GM18519 (cell line): ENCODE data around the gene RRP8.

Experiments
- ATAC-seq: cut with Tn5 transposase; IDR thresholded peaks from one replicate; pipeline ENCODE4 v1.9.1; 2021; ENCODE audit warnings: mild to moderate bottlenecking, moderate library complexity; ENCODE audit not compliant: unreplicated experiment, low FRiP score

RRP8 gene

DNA sequence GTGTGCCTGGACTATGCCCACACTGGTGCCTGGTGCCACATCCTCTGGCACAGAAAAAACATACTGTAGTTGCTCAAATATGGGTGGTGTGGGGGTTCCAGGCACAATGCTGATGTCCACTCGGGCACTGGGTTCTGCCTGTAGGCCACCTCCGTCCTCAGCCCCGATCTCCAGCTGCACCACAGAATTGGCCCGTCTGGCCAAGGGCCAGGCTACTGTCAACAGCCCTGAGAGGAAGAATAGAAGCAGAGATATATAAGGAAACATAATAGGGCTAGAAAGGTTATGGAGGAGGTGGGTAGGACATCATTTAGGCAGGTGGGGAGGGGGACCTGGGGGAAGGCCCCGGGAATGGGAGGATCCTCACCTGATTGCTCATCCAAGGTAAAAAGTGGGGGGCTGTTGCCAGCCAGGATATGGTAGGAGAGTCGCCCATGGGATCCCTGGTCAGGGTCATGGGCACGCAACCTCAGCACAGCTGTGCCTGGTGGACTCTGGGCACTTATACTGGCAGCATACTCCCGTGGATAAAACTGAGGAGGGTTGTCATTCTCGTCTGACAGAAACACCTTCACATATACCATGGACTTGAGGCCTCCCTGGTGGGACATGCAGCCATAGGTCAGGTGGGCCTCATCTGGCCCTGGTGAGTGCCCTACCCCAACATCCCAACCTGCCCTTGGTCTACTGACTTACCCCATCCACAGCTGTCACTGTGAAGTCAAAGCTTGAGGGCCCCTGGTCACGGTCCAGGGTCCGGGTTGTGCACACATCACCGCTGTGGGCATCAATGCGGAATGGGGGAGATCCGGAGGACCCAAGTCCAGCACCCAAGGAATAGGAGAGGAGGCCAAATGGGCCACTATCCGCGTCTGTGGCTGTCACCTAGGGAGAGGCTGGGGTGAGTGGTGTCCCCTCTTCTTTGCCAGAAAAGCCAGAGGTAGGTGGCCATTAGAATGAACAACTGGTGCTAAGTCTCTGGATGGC, 30.3 kb upstream of the RRP8 start:
- ATAC-seq: no peak

DNA sequence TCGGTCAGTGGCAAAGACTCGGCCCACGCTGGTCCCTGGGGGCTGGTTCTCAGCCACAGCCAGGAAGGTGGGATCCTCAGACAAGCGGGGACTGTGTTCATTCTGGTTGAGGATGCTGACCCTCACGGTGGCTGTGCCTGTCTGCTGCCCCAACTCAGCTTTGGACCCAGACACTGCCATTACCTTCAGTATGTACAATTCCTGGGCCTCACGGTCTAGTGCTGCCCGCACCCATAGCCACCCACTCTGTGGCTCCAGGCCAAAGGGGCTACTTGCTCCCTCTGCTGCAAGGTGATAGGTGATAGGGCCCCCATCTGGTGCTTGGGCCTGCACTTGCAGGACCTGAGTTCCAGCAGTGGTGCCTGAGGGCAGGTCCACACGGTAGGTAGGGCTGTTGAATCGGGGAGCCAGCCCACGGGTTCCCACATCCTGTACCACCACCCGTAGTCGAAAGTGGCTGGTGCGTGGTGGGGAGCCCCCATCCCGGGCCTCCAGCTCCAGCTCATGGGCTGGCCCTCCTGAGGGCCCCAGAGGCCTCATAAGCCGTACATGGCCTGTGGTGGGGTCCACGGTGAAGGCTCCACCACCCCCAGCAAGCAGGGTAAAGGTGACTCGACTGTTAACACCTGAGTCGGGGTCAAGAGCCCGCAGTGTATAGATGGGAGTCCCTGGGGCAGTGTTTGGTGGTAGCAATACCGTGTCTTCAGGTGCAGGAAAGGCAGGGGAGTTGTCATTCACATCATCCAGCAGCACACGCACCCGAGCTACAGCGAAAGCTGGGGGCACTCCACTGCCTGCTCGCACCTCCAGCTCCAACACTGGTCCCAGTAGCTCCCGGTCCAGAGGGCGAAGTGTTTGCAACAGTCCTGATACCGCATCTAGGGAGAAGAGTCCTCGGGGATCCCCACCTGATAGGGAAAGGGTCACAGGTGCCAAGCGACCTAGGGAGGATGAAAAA, 29.0 kb upstream of the RRP8 start:
- no peak for ATAC-seq

DNA sequence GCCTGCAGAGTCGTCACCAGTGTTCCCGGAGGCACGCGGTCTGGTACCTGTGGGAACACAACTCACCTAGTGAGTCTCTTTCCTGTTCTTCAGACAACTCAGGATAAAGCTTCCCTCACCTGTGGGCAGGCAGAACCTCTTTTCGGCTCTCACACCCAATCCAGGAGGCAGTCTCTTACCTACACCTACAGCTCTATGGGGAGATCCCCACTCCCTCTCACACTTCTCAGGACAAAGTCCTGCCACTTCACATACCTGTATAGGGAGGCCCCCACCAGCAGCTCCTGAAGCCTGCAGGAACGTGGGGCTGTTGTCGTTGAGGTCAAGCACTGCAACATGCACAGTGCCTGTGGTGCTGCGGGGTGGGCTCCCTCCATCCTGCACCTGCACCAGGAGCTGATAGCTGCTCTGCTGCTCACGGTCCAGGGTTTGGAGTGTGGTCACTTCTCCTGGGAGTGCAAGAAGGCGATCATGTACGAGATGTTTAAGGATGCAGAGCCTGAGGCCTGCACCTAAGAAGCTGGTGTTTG, 28.0 kb upstream of the RRP8 start:
- no peak for ATAC-seq

- ATAC-seq: no peak
Measured at GRCh38 chr11:6630632-6631291, 27.3 kb upstream of the RRP8 start.

DNA sequence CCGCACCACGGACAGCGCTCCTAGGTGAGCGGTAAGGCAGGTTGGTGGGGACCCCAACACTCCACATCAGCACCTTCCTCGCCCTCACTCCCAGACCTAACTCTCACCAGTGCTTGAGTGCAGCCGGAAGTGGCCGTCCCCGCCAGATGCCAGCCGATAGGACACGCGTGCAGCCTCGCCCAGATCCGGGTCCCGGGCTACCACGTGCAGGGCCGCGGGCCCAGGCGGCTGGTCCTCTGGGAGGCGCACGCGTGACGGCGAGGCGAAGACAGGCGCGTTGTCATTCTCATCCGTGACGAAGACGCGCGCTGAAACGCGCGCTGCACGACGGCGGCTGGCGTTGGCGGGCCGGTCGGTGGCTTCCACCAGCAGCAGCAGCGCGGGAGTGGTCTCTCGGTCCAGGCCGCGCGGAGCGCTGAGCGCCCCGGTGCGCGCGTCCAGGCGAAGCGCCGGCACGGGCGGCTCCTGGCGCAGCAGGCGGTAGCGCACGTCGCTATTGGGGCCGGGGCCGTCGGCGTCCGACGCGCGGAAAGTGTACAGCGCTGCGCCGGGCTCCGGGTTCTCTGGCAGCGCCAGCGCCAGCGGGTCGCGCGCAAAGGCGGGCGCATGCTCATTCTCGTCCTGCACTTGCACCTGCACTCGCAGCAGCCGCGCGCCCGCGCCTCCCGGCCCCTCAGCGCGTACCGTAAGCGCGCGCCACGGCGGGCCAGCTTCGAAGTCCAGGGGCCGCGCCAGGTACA, 26.6 kb upstream of the RRP8 start:
- no peak for ATAC-seq

- ATAC-seq: no peak
Measured at GRCh38 chr11:6629573-6629891, 26.1 kb upstream of the RRP8 start.

DNA sequence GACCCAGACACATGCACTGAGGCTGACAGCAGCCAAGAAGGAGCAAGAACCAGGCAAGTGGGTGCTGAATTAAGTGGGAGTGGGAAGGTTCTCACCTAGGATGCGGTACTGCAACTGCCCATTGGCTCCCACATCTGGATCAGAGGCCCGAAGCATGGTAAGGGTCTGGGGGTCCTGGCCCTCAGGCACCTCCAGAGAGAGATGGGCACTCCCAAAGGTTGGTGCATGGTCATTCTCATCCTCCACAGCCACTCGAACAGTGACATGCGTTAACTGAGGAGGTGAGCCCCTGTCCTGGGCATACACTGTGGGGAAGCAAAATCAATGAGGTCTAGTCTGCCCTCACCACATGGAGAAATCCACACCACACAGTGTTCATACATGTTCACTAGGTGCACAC, 25.1 kb upstream of the RRP8 start:
- ATAC-seq: no peak

DNA sequence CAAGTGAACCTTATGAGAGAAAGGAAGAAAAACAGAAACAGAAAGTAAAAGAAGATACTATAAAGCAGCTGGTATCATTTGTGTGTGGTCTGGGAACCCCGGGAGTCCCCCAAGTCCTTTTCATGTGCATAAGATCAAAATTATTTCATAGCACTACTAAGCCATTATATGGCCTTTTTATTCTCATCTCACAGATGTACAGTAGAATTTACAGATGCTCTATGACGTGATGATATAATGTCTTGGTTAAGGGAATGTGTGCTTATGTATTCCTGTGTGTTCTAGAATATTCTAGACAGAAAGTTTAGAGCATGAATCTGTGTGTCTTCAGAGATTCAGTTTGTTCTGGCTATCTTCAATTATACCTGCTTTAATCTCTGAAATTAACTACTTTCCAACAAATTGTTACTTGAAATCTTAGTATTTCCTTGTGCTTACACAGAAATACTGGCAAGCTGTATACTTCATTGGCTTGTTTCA, 24.4 kb upstream of the RRP8 start:
- ATAC-seq: peak; percentile 54

GRCh38 chr11:6626971-6627761, 23.8 kb upstream of the RRP8 start:
- ATAC-seq: no peak

- ATAC-seq: no peak
Measured at GRCh38 chr11:6625832-6626420, 22.5 kb upstream of the RRP8 start.

DNA sequence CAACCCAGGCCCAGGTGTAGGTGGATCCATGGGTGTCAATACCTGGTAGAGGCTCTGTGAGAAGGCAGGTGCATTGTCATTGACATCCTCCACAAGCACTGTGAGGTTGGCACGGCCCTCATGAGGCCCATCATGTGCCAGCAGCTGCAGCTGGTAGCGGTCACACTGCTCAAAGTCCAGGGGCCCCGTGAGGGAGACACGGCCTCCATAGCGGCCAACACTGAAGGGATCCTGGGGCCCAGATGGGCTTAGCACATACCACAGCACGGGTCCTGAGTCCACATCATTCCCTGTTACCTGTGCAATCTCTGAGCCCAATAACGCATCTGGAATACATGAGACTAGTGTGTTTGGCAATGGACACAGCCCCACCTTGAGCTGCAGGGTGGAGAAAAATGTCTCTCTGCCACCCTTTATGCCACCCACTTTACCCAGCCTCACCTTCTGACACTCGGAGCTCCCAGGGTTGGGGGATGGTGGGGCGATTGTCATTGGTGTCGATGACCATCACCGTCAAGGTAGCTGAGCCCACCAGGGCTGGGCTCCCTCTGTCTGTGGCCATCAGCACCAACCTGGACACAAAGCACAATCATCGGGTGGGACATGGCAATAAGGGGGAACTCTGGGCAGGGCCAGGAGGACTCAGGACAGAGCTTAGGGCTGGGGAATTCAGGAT, 21.9 kb upstream of the RRP8 start:
- no peak for ATAC-seq

- no peak for ATAC-seq
Measured at GRCh38 chr11:6623391-6624363, 20.3 kb upstream of the RRP8 start.

- ATAC-seq: no peak
Measured at GRCh38 chr11:6622261-6623171, 19.1 kb upstream of the RRP8 start.

- ATAC-seq: no peak
Measured at GRCh38 chr11:6621711-6622211, 18.3 kb upstream of the RRP8 start.

- ATAC-seq: no peak
Measured at GRCh38 chr11:6620636-6621035, 17.2 kb upstream of the RRP8 start.
